Cardiac muscle cell (in vitro differentiated cells and primary cell): Measurements from ENCODE around the gene CCDC134. TPM values are rescaled to one million over a fixed set of nuclear protein-coding genes. Genes with fewer than 3 reads are reported as not detected.
A peak's percentile ranks its signal among the peaks of the same experiment; 100 is the strongest.

Source experiments
- DNase-seq, 2 donors: peaks; one replicate each; pipeline versions ENCODE4 v3.0.0 to v3.0.0-alpha.2; 2010 to 2017; ENCODE audit warnings: low read depth in 1 of 2, low spot score in 1 of 2
- H3K27ac ChIP-seq: fragments of 200-600 bp; sonication (generic); 2 replicates; pipeline ENCODE4 v1.5.1; 2016
- H3K27me3 ChIP-seq: fragments of 200-600 bp; sonication (generic); 2 replicates; pipeline ENCODE4 v1.6.0; 2016; ENCODE audit warnings: control low read depth
- H3K36me3 ChIP-seq: fragments of 200-600 bp; sonication (generic); 2 replicates; pipeline ENCODE4 v1.5.1; 2016; ENCODE audit warnings: control low read depth
- H3K4me1 ChIP-seq: fragments of 200-600 bp; sonication (generic); 2 replicates; pipeline ENCODE4 v1.8.1; 2017; ENCODE audit warnings: low read depth, mild to moderate bottlenecking, mixed run types
- H3K4me3 ChIP-seq: fragments of 200-600 bp; sonication (generic); 2 replicates; pipeline ENCODE4 v1.5.1; 2016; ENCODE audit warnings: mild to moderate bottlenecking
- H3K9me3 ChIP-seq: fragments of 200-600 bp; sonication (generic); 2 replicates; pipeline ENCODE4 v1.5.1; 2017; ENCODE audit warnings: low read depth, mild to moderate bottlenecking, control low read depth
- polyA plus RNA-seq: library from polyadenylated mRNA; unstranded; fragments of >200 nt; fragmentation: Nextera tagmentation; extraction: Ambion mirVana; gene quantifications from 2 replicates; pipeline ENCODE4 v1.2.1, GENCODE V29; 2016
- total RNA-seq: library from RNA; depleted of rRNA; stranded (reverse); fragments of >200 nt; gene quantifications from 2 replicates; pipeline ENCODE4 v1.2.3, GENCODE V29; 2016
- TF ChIP-seq, protein P1 (sequence below): IDR thresholded peaks from 2 replicates; pipeline ENCODE4 v1.5.1; 2012; ENCODE audit warnings: low read depth, mild to moderate bottlenecking, low read length

Gene CCDC134
- total and polyA plus RNA-seq, 2 experiments from 2014 or later: 11.5 to 19.3 TPM

DNA sequence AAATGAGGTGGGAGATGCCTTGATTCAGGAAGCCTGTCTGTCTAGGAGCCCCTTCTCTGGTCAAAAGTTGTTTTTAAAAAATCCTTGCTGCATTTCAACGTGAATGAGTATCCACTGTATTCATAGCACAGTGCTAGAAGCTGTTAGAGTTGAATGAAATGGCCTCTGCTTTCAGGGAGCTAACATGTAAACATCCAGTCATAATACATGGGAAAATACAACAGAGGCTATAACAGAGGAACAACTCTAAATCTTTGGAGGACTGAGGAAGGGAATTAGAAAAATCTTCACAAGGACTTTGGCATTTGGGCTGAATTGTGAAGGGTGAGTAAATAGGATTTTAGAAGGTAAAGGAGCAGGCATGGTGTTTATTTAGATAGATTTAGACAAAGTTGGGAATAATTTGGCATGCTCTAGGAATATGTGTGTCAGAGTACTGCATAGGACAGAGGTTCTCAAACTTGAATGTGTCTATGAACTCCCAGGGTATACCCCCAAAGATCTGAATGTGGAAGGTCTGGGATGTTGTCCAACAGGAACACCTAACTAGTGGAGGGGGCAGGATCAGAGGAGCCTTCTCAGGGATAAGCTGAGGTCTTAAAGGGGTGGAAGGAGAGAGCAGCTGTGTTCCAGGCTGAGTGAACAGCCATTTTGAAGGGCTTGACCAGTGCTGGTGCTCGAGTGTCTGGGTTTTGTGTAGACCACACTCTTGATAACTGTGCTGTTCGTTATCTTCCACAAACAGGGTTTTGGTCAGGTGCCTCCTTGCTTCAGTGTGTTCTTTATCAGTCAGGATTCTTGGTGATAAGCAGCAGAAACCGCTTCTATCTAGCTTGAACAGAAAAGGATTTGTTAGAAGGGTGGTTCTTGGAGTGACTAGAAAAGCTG is 45.1 kb downstream of the CCDC134 start:
- Histone ChIP-seq H3K4me1 (peaks cover 43% of the 10 kb centered on the region), H3K9me3 (no peaks in the 10 kb centered on the region), H3K4me3 (no peak overlapping the region), H3K27ac (peak overlapping the region; percentile 86), H3K27me3 (no peaks in the 10 kb centered on the region), H3K36me3 (no peaks in the 10 kb centered on the region)
- DNase-seq: no peak
- TF ChIP-seq, protein P1, sequence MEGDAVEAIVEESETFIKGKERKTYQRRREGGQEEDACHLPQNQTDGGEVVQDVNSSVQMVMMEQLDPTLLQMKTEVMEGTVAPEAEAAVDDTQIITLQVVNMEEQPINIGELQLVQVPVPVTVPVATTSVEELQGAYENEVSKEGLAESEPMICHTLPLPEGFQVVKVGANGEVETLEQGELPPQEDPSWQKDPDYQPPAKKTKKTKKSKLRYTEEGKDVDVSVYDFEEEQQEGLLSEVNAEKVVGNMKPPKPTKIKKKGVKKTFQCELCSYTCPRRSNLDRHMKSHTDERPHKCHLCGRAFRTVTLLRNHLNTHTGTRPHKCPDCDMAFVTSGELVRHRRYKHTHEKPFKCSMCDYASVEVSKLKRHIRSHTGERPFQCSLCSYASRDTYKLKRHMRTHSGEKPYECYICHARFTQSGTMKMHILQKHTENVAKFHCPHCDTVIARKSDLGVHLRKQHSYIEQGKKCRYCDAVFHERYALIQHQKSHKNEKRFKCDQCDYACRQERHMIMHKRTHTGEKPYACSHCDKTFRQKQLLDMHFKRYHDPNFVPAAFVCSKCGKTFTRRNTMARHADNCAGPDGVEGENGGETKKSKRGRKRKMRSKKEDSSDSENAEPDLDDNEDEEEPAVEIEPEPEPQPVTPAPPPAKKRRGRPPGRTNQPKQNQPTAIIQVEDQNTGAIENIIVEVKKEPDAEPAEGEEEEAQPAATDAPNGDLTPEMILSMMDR: no peak

DNA sequence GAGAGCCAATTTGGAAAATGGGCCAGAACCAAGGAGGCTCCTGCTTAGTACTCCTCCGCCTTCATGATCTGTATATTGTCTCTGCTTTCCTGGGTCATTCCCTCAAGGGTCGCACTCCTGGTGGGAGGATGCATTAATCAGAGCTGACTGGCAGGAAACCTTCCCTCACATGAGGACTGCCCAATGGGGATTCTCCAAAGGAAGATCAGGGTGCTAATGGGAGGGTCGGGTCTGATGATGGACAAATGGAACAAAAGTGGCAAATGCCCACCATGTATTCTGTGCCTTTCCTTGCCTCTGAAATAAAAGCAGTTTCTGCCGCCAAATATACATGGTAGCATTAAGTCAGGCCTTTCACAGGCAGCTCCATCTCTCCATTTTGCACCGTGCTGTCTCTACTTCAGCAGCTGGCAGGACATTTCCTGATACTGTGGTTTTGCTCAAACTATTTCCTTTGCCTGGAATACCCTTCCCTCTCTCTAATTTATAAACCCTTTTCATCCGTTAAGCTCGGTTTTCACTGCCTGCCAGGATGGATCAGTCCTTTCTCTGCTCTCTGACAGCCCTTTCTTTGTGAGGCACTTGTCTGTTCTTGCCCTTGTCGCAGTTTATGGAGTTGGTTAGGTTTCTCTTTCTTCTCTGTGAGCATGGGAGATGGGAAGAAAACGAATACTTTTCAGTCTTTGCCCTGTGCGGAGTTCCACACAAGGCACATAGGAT is 45.9 kb downstream of the CCDC134 start:
- no peaks in the 10 kb centered on the region for H3K27me3 ChIP-seq
- DNase-seq: no peak
- H3K4me1 ChIP-seq: peaks cover 39% of the 10 kb centered on the region
- H3K27ac ChIP-seq: peak overlapping the region; percentile 86
- no peak overlapping the region for H3K4me3 ChIP-seq
- TF ChIP-seq, protein P1: no peak
- H3K9me3 ChIP-seq: no peaks in the 10 kb centered on the region
- H3K36me3 ChIP-seq: no peaks in the 10 kb centered on the region

DNA sequence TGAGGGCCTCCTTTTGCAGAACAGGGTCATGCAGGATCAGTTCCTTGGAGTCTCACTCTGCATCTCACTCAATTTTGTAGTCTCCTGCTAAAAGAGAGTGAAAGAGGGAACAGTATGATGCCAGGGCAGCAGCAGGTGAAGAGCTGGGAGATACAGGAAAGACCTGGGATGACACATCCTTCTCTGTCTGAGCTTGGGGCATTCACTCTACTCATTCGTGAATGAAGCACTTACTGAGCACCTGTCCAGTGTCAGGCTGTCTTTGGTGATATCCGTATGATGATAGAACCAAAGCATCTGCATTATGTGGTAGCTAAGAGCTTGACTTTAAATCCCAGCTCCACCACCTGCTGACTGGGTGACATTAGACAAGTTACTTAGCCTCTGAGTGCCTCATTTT is 46.8 kb downstream of the CCDC134 start:
- H3K4me3 ChIP-seq: no peak overlapping the region
- H3K9me3 ChIP-seq: no peaks in the 10 kb centered on the region
- H3K27ac ChIP-seq: peak overlapping the region; percentile 86
- peaks cover 36% of the 10 kb centered on the region for H3K4me1 ChIP-seq
- H3K36me3 ChIP-seq: no peaks in the 10 kb centered on the region
- TF ChIP-seq, protein P1: no peak
- no peak for DNase-seq
- no peaks in the 10 kb centered on the region for H3K27me3 ChIP-seq

DNA sequence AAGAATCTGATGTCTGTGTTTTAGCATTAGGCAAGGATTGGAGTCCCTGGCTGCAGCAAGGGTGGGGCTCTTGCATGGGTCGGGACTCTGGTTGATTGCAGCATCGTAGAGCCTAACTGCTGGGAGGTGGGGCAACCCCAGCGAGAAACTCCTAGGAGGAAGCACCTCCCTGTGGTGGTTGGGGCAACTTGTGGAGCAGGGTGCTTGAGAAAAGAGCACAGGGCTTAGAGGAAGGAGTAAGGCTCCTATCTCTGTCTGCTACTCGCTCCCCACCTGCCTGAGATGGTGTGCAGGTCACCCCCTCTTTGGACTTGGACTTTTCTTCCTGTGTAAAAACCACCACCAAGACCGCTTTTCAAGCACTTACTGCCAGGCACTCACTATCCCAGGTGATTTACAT is 48.0 kb downstream of the CCDC134 start:
- Histone ChIP-seq H3K9me3 (no peaks in the 10 kb centered on the region), H3K27ac (no peak overlapping the region), H3K4me1 (peaks cover 36% of the 10 kb centered on the region), H3K36me3 (no peaks in the 10 kb centered on the region), H3K4me3 (no peak overlapping the region), H3K27me3 (no peaks in the 10 kb centered on the region)
- TF ChIP-seq, protein P1: no peak
- no peak for DNase-seq

DNA sequence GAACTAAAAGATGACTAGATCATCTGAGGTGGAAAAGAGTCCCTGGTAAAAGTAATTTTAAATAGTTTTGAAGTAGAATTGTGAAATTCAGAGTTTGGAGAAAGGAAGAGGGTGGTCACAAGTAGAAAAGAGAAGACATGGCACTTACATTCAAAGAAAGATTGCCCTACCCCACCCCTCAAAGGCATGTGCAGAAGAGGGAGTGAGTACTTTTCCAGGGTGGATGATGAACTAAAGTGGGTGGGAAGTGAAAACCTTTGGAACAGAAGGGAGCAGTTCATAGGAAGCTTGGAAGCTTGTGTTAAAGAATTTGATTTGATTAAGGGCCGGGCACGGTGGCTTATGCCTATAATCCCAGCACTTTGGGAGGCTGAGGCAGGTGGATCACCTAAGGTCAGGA is 56.0 kb downstream of the CCDC134 start:
- TF ChIP-seq, protein P1: no peak
- peak overlapping the region; percentile 57 for H3K27ac ChIP-seq
- peaks cover 24% of the 10 kb centered on the region for H3K4me1 ChIP-seq
- DNase-seq: no peak
- H3K4me3 ChIP-seq: no peak overlapping the region
- no peaks in the 10 kb centered on the region for H3K36me3 ChIP-seq
- no peaks in the 10 kb centered on the region for H3K9me3 ChIP-seq
- no peaks in the 10 kb centered on the region for H3K27me3 ChIP-seq
